Testis (tissue), 2 donors: Measurements from ENCODE around the gene KIF20B.

ENCODE experiments used
- POLR2A ChIP-seq: fragments of 450-650 bp; IDR thresholded peaks from one replicate; pipeline ENCODE4 v1.6.1; 2017; ENCODE audit warnings: antibody characterized with exemption, mild to moderate bottlenecking, moderate library complexity
- TF ChIP-seq, protein P1 (sequence below), 3 experiments: fragments of 450-650 bp in 2 of 3; fragments of 200-600 bp in 1 of 3; sonication (generic) in 1 of 3; IDR thresholded peaks; one replicate each; pipeline ENCODE4 v1.5.1; 2016 to 2019; ENCODE audit warnings: antibody characterized with exemption in 3 of 3, mild to moderate bottlenecking in 2 of 3, moderate library complexity in 1 of 3

DNA sequence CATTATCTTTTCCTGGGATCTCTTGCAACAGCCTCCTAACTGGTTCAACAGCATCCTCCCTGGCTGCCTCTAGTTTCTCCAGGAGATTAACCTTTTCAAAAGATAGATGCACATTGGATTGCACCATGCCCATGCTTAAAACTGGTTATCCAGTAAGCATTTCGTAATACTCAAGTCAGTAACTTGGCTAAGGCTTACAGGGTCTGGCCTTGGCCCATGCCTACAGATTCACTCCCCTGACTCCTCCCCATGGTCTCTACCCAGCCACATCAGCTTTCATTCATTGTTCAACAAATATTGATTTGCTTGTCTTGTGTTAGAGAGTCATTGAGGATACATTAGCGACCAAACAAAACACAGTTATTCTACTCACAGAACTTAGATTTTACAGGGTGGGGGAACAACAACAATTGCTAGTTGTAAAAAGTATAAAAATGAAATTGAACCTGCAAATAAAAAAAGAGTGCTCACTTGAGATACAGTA is 1.8 kb upstream of the KIF20B start:
- TF ChIP-seq, protein P1, sequence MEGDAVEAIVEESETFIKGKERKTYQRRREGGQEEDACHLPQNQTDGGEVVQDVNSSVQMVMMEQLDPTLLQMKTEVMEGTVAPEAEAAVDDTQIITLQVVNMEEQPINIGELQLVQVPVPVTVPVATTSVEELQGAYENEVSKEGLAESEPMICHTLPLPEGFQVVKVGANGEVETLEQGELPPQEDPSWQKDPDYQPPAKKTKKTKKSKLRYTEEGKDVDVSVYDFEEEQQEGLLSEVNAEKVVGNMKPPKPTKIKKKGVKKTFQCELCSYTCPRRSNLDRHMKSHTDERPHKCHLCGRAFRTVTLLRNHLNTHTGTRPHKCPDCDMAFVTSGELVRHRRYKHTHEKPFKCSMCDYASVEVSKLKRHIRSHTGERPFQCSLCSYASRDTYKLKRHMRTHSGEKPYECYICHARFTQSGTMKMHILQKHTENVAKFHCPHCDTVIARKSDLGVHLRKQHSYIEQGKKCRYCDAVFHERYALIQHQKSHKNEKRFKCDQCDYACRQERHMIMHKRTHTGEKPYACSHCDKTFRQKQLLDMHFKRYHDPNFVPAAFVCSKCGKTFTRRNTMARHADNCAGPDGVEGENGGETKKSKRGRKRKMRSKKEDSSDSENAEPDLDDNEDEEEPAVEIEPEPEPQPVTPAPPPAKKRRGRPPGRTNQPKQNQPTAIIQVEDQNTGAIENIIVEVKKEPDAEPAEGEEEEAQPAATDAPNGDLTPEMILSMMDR (IDR thresholded peaks at IDR 0.05) = no peak
- TF ChIP-seq POLR2A = no peak
